Measurements from ENCODE around the gene ZNF3. TPM values are rescaled to one million over a fixed set of nuclear protein-coding genes. Genes with fewer than 3 reads are reported as not detected.

ZNF3 gene
- total RNA-seq, 1 donor from 2014 or later, result 22.5 TPM

GRCh38 chr7:100109521-100110163 is 28.1 kb upstream of the ZNF3 start:
- no peak for DNase-seq (ENCODE audit: low read depth in 2 of 2)

- DNase-seq (ENCODE audit: low read depth in 2 of 2), result no peak
Measured at GRCh38 chr7:100107890-100108289, 26.4 kb upstream of the ZNF3 start.

- DNase-seq (ENCODE audit: low read depth in 2 of 2), result no peak
Measured at GRCh38 chr7:100107125-100107737, 25.7 kb upstream of the ZNF3 start.

GRCh38 chr7:100106633-100107032 is 25.1 kb upstream of the ZNF3 start:
- no peak for DNase-seq (ENCODE audit: low read depth in 2 of 2)

GRCh38 chr7:100105534-100105933 is 24.0 kb upstream of the ZNF3 start:
- DNase-seq (ENCODE audit: low read depth in 2 of 2), result no peak

GRCh38 chr7:100102950-100103840 is 21.7 kb upstream of the ZNF3 start:
- DNase-seq (ENCODE audit: low read depth in 2 of 2), result peak in 1 of 2 donors; percentile 57

- peak; percentile 94 to 99 for DNase-seq (ENCODE audit: low read depth in 2 of 2)
Measured at GRCh38 chr7:100101016-100101862, 19.7 kb upstream of the ZNF3 start, which contains the start of the genes AP4M1 and MCM7. Gene AP4M1 (plus strand): TSS chr7:100101643. CDS start chr7:100101715, 72 bp downstream. Gene MCM7 (minus strand): TSS chr7:100101397. CDS start chr7:100101294, 103 bp downstream.

- DNase-seq (ENCODE audit: low read depth in 2 of 2), result peak; percentile 95 to 98
Measured at GRCh38 chr7:100100420-100101015, 19.0 kb upstream of the ZNF3 start.

GRCh38 chr7:100099452-100099851 is 17.9 kb upstream of the ZNF3 start:
- DNase-seq (ENCODE audit: low read depth in 2 of 2), result no peak

GRCh38 chr7:100098913-100099312 is 17.4 kb upstream of the ZNF3 start:
- DNase-seq (ENCODE audit: low read depth in 2 of 2), result no peak

GRCh38 chr7:100095704-100096103 is 14.2 kb upstream of the ZNF3 start:
- no peak for DNase-seq (ENCODE audit: low read depth in 2 of 2)

- DNase-seq (ENCODE audit: low read depth in 2 of 2), result no peak
Measured at GRCh38 chr7:100095289-100095688, 13.8 kb upstream of the ZNF3 start.

- DNase-seq (ENCODE audit: low read depth in 2 of 2), result no peak
Measured at GRCh38 chr7:100093925-100094486, 12.5 kb upstream of the ZNF3 start.

GRCh38 chr7:100093498-100093897 is 12.0 kb upstream of the ZNF3 start:
- no peak for DNase-seq (ENCODE audit: low read depth in 2 of 2)

GRCh38 chr7:100093054-100093453 is 11.5 kb upstream of the ZNF3 start:
- peak in 1 of 2 donors; percentile 56 for DNase-seq (ENCODE audit: low read depth in 2 of 2)

GRCh38 chr7:100091411-100092181 is 10.1 kb upstream of the ZNF3 start:
- no peak for DNase-seq (ENCODE audit: low read depth in 2 of 2)

- no peak for DNase-seq (ENCODE audit: low read depth in 2 of 2)
Measured at GRCh38 chr7:100090527-100091410, 9.2 kb upstream of the ZNF3 start.

GRCh38 chr7:100089458-100090196 is 8.1 kb upstream of the ZNF3 start:
- DNase-seq (ENCODE audit: low read depth in 2 of 2), result no peak
